Neural progenitor cell (in vitro differentiated cells): ENCODE measurements around the gene RAX. TPM values are rescaled to one million over a fixed set of nuclear protein-coding genes. Genes with fewer than 3 reads are reported as not detected.

Experiments
- DNase-seq: peaks from one replicate; pipeline ENCODE4 v3.0.0-alpha.2; 2016; ENCODE audit warnings: low spot score
- H2AFZ ChIP-seq: fragments of 200-600 bp; sonication (generic); replicated peaks from 2 replicates; pipeline ENCODE4 v1.6.1; 2016; ENCODE audit warnings: antibody characterized with exemption
- H3F3A ChIP-seq: fragments of 200-600 bp; sonication (generic); 2 replicates; pipeline ENCODE4 v1.6.1; 2016; ENCODE audit warnings: antibody characterized with exemption, low read depth
- H3K27ac ChIP-seq: fragments of 200-600 bp; sonication (generic); 2 replicates; pipeline ENCODE4 v1.5.1; 2016; ENCODE audit warnings: mild to moderate bottlenecking
- H3K27me3 ChIP-seq: fragments of 200-600 bp; sonication (generic); 2 replicates; pipeline ENCODE4 v1.6.1; 2016; ENCODE audit warnings: mild to moderate bottlenecking, moderate library complexity
- H3K36me3 ChIP-seq: fragments of 200-600 bp; sonication (generic); 2 replicates; pipeline ENCODE4 v1.5.1; 2016
- H3K4me1 ChIP-seq: fragments of 200-600 bp; sonication (generic); 2 replicates; pipeline ENCODE4 v1.6.1; 2016; ENCODE audit warnings: mixed run types
- H3K4me2 ChIP-seq: fragments of 200-600 bp; sonication (generic); 2 replicates; pipeline ENCODE4 v1.6.1; 2016
- H3K4me3 ChIP-seq: fragments of 200-600 bp; sonication (generic); 2 replicates; pipeline ENCODE4 v1.5.1; 2016
- H3K79me2 ChIP-seq: fragments of 200-600 bp; sonication (generic); 2 replicates; pipeline ENCODE4 v1.6.1; 2016; ENCODE audit warnings: low read depth
- H3K9ac ChIP-seq: fragments of 200-600 bp; sonication (generic); 2 replicates; pipeline ENCODE4 v1.6.1; 2016
- H3K9me3 ChIP-seq: fragments of 200-600 bp; sonication (generic); 2 replicates; pipeline ENCODE4 v1.5.1; 2016; ENCODE audit warnings: low read depth
- H4K20me1 ChIP-seq: fragments of 200-600 bp; sonication (generic); 2 replicates; pipeline ENCODE4 v1.6.1; 2016; ENCODE audit warnings: low read depth
- H3K27ac Mint-ChIP-seq: 3 replicates; pipeline ENCODE4 v1.8.0; 2021; ENCODE audit warnings: mixed read lengths
- H3K27me3 Mint-ChIP-seq: 2 replicates; pipeline ENCODE4 v1.8.0; 2022; ENCODE audit warnings: low read depth, mild to moderate bottlenecking, inconsistent platforms, moderate library complexity, mixed read lengths; ENCODE audit not compliant: insufficient read depth
- H3K36me3 Mint-ChIP-seq: 3 replicates; pipeline ENCODE4 v1.8.0; 2021; ENCODE audit warnings: mixed read lengths
- H3K4me1 Mint-ChIP-seq: 3 replicates; pipeline ENCODE4 v1.8.0; 2021; ENCODE audit warnings: mixed read lengths
- H3K4me3 Mint-ChIP-seq: 3 replicates; pipeline ENCODE4 v1.8.0; 2021; ENCODE audit warnings: mild to moderate bottlenecking, moderate library complexity, mixed read lengths
- H3K9me3 Mint-ChIP-seq: 3 replicates; pipeline ENCODE4 v1.8.0; 2020; ENCODE audit warnings: mixed read lengths
- CTCF ChIP-seq: fragments of 200-600 bp; sonication (generic); IDR thresholded peaks from 2 replicates; pipeline ENCODE4 v1.5.1; 2017; ENCODE audit warnings: antibody characterized with exemption, mild to moderate bottlenecking
- EZH2 ChIP-seq: fragments of 200-600 bp; sonication (generic); IDR thresholded peaks from 2 replicates; pipeline ENCODE4 v1.6.1; 2017; ENCODE audit warnings: antibody characterized with exemption, mild to moderate bottlenecking, moderate library complexity
- EZH2phosphoT487 ChIP-seq: fragments of 200-600 bp; sonication (generic); IDR thresholded peaks from 2 replicates; pipeline ENCODE4 v1.6.1; 2017; ENCODE audit warnings: antibody characterized with exemption
- total RNA-seq: library from RNA; depleted of rRNA; stranded (reverse); fragments of >200 nt; gene quantifications from 2 replicates; pipeline ENCODE4 v1.2.3, GENCODE V29; 2015; ENCODE audit warnings: low replicate concordance

RAX gene
- total RNA-seq, 1 donor from 2014 or later = 20.7 TPM

DNA sequence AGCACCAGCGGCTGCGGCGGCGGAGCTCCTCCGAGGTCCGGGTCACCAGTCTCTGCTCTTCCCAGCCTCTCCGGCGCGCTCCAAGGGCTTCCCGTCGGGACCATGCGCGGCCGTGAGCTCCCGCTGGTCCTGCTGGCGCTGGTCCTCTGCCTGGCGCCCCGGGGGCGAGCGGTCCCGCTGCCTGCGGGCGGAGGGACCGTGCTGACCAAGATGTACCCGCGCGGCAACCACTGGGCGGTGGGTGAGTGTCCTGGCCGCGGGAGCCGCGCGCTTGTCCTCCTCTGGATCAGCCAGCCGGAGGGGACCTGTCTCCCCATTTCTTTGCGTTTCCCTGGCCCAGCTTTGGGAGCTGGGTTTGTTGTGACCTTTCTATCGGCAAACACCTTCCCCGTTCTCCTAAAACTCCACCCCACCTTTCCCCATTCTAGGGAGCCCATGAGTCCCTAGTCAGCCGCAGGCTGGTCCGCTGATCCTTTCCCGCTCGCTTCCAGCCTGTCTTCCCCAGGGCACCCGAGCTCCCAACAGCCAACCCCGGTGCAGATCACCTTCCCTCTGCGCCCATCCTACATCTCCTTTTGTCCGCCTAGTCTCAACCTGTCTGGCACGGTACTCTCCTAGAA is 53.0 kb downstream of the RAX start:
- no peak overlapping the region for H3K27ac ChIP-seq
- peaks cover 13% of the 10 kb centered on the region for H3K4me1 ChIP-seq
- peaks cover 100% of the 10 kb centered on the region for H3K27me3 ChIP-seq
- Mint-ChIP-seq H3K36me3 (no peaks in the 10 kb centered on the region), H3K9me3 (no peaks in the 10 kb centered on the region), H3K4me1 (peaks cover 19% of the 10 kb centered on the region), H3K27me3 (peaks cover 53% of the 10 kb centered on the region), H3K4me3 (peak overlapping the region; percentile 82), H3K27ac (no peak overlapping the region)
- H4K20me1 ChIP-seq = peaks cover 3% of the 10 kb centered on the region
- H3K9ac ChIP-seq = no peak overlapping the region
- H2AFZ ChIP-seq = peak overlapping the region; percentile 89
- H3K4me3 ChIP-seq = peak overlapping the region; percentile 60
- H3K4me2 ChIP-seq = peak overlapping the region; percentile 98
- H3K36me3 ChIP-seq = no peaks in the 10 kb centered on the region
- no peaks in the 10 kb centered on the region for H3K79me2 ChIP-seq
- H3K9me3 ChIP-seq = no peaks in the 10 kb centered on the region
- H3F3A ChIP-seq = peaks cover 7% of the 10 kb centered on the region
- DNase-seq = peak; percentile 65
- TF ChIP-seq CTCF = no peak
- peak; percentile 39 for TF ChIP-seq EZH2

- peak within 1 kb of the TSS; percentile 89 for H2AFZ ChIP-seq
- H3K9ac ChIP-seq = no peak within 1 kb of the TSS
- no peaks in the 10 kb centered on the region for H3K79me2 ChIP-seq
- Mint-ChIP-seq H3K4me1 (peaks cover 19% of the 10 kb centered on the region), H3K27ac (no peak within 1 kb of the TSS), H3K36me3 (no peaks in the 10 kb centered on the region), H3K4me3 (peak within 1 kb of the TSS; percentile 82), H3K27me3 (peaks cover 55% of the 10 kb centered on the region), H3K9me3 (no peaks in the 10 kb centered on the region)
- H3K36me3 ChIP-seq = no peaks in the 10 kb centered on the region
- peaks cover 13% of the 10 kb centered on the region for H3K4me1 ChIP-seq
- peaks cover 3% of the 10 kb centered on the region for H4K20me1 ChIP-seq
- peak; percentile 72 for DNase-seq
- TF ChIP-seq EZH2phosphoT487 = no peak
- no peak for TF ChIP-seq CTCF
- TF ChIP-seq EZH2 = no peak
- peak within 1 kb of the TSS; percentile 60 for H3K4me3 ChIP-seq
- H3K27ac ChIP-seq = no peak within 1 kb of the TSS
- no peaks in the 10 kb centered on the region for H3K9me3 ChIP-seq
- H3K27me3 ChIP-seq = peaks cover 100% of the 10 kb centered on the region
- peak within 1 kb of the TSS; percentile 98 for H3K4me2 ChIP-seq
- peaks cover 7% of the 10 kb centered on the region for H3F3A ChIP-seq
These were observed 53.5 kb downstream of the RAX start, which contains the start of gene GRP for GRCh38 chr18:59219672-59220163. GRP (plus strand) TSS chr18:59220158; CDS start chr18:59220266, 108 bp downstream.

- peak; percentile 16 for DNase-seq
- H3K4me1 ChIP-seq = peaks cover 13% of the 10 kb centered on the region
- TF ChIP-seq CTCF (no peak), EZH2 (no peak), EZH2phosphoT487 (no peak)
- H3K9ac ChIP-seq = no peak overlapping the region
- peak overlapping the region; percentile 7 for H3K4me3 Mint-ChIP-seq
- no peak overlapping the region for H3K4me2 ChIP-seq
- H3F3A ChIP-seq = peaks cover 7% of the 10 kb centered on the region
- H4K20me1 ChIP-seq = peaks cover 3% of the 10 kb centered on the region
- H3K27ac ChIP-seq = no peak overlapping the region
- H3K36me3 Mint-ChIP-seq = no peaks in the 10 kb centered on the region
- no peak overlapping the region for H3K27ac Mint-ChIP-seq
- H3K4me1 Mint-ChIP-seq = peaks cover 19% of the 10 kb centered on the region
- no peaks in the 10 kb centered on the region for H3K79me2 ChIP-seq
- peaks cover 54% of the 10 kb centered on the region for H3K27me3 Mint-ChIP-seq
- H3K36me3 ChIP-seq = no peaks in the 10 kb centered on the region
- H2AFZ ChIP-seq = no peak overlapping the region
- no peaks in the 10 kb centered on the region for H3K9me3 ChIP-seq
- no peak overlapping the region for H3K4me3 ChIP-seq
- peaks cover 3% of the 10 kb centered on the region for H3K9me3 Mint-ChIP-seq
- peaks cover 88% of the 10 kb centered on the region for H3K27me3 ChIP-seq
These were observed 55.2 kb downstream of the RAX start for GRCh38 chr18:59218018-59218417.

Other genes with a start within 250 kb of the RAX start
- gene SEC11C, start 133.6 kb downstream of the RAX start, total RNA-seq = 26.7 and 53.4 TPM in 2 replicates
- gene GRP, start 53.3 kb downstream of the RAX start, total RNA-seq = 2.1 TPM in 1 of 2 replicates, not detected in the other
- 0.12 and 2.2 TPM in 2 replicates for gene CPLX4, start 45.2 kb upstream of the RAX start, total RNA-seq
- gene LMAN1, start 85.8 kb upstream of the RAX start, total RNA-seq = 276 and 338 TPM in 2 replicates